ENCODE results near the gene LRCH1. TPM values are rescaled to one million over a fixed set of nuclear protein-coding genes. Genes with fewer than 3 reads are reported as not detected.

The LRCH1 gene
- total RNA-seq, 4 donors from 2014 or later, result 29.1 to 55.6 (median 36.2) TPM

DNA sequence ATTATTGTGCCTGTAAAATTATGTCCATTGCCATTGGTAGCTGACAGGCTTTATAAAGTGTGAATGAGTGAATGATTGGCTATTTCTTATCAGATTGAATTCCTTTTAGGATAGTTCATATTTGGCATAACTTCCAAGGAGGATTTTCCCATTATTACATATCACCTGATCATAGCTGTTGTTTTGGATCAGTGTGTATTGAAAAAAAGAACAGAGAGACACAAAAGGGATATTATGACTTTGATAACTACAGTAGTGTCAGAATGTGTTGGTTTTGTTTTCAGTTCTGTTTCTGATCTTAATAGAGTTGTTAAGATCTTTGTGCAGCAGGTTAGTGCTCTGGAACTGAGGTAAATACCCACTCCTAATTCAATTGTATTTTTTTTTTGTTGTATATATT lies 103.8 kb downstream of the LRCH1 start:
- TF ChIP-seq POLR2A (IDR thresholded peaks at IDR 0.05), result no peak
- no peak for TF ChIP-seq CTCF (IDR thresholded peaks at IDR 0.05)
- no peaks in the 10 kb centered on the region for H3K9me3 ChIP-seq
- no peak overlapping the region for H3K4me3 ChIP-seq
- DNase-seq, result no peak
- H3K27ac ChIP-seq, result peak overlapping the region; percentile 70 to 89
- no peaks in the 10 kb centered on the region for H3K4me1 ChIP-seq
- H3K27me3 ChIP-seq, result no peaks in the 10 kb centered on the region
- intact Hi-C loops (cut with DNase I; ENCODE audit: low total_unique reads), result no loop called here
- H3K36me3 ChIP-seq, result no peaks in the 10 kb centered on the region

DNA sequence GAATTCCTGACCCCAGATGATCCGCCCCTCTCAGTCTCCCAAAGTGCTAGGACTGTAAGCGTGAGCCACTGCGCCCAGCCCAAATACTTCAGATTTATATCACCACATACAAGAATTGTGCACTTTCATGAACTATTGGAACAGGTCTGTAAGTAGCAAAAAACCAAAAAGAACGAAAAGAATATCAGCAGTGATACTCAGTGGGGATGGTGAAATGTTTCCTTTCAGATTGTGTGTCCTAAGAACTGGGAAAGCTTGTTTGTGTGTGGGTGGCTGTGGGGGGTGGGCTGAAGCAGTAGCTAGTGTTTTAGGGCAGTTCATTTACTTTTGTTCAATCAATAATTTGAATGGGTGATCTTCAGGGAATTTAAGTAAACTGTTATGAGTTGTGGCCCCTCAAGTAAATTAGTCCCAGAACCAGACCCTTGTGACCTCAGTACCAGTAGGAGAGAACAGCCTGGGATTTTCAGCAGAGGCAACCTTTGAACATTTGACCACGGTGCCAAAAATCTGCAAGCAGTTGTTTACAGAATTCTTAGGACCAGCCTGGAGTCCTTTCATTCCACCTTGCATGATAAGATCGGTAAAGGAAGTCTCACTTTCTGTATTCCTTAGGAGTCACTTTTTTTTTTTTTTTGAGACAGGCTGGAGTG lies 106.6 kb downstream of the LRCH1 start:
- Histone ChIP-seq H3K36me3 (no peaks in the 10 kb centered on the region), H3K27ac (peak overlapping the region in 1 of 2 donors; percentile 1), H3K4me1 (no peaks in the 10 kb centered on the region), H3K4me3 (no peak overlapping the region), H3K9me3 (no peaks in the 10 kb centered on the region), H3K27me3 (no peaks in the 10 kb centered on the region)
- no peak for DNase-seq
- TF ChIP-seq CTCF (IDR thresholded peaks at IDR 0.05), result no peak
- TF ChIP-seq POLR2A (IDR thresholded peaks at IDR 0.05), result no peak
- intact Hi-C loops (cut with DNase I; ENCODE audit: low total_unique reads), result no loop called here

- no peak overlapping the region for H3K4me3 ChIP-seq
- no peak for TF ChIP-seq POLR2A (IDR thresholded peaks at IDR 0.05)
- no peak for TF ChIP-seq CTCF (IDR thresholded peaks at IDR 0.05)
- H3K27me3 ChIP-seq, result no peaks in the 10 kb centered on the region
- H3K4me1 ChIP-seq, result no peaks in the 10 kb centered on the region
- intact Hi-C loops (cut with DNase I; ENCODE audit: low total_unique reads), result no loop called here
- H3K36me3 ChIP-seq, result no peaks in the 10 kb centered on the region
- DNase-seq, result no peak
- no peaks in the 10 kb centered on the region for H3K9me3 ChIP-seq
- H3K27ac ChIP-seq, result peak overlapping the region in 1 of 2 donors; percentile 26
Measured at GRCh38 chr13:46660416-46660815, 107.4 kb downstream of the LRCH1 start.

- Histone ChIP-seq H3K9me3 (no peaks in the 10 kb centered on the region), H3K27ac (no peak overlapping the region), H3K4me3 (no peak overlapping the region), H3K27me3 (no peaks in the 10 kb centered on the region), H3K36me3 (no peaks in the 10 kb centered on the region), H3K4me1 (no peaks in the 10 kb centered on the region)
- TF ChIP-seq CTCF (IDR thresholded peaks at IDR 0.05) (no peak), POLR2A (IDR thresholded peaks at IDR 0.05) (no peak)
- intact Hi-C loops (cut with DNase I; ENCODE audit: low total_unique reads), result no loop called here
- no peak for DNase-seq
Measured at GRCh38 chr13:46660857-46661256, 107.9 kb downstream of the LRCH1 start.

- Histone ChIP-seq H3K9me3 (no peaks in the 10 kb centered on the region), H3K27me3 (no peaks in the 10 kb centered on the region), H3K27ac (peak overlapping the region in 1 of 2 donors; percentile 67), H3K4me1 (peaks cover 0 to 7% of the 10 kb centered on the region in 2 donors), H3K4me3 (no peak overlapping the region), H3K36me3 (no peaks in the 10 kb centered on the region)
- intact Hi-C loops (cut with DNase I; ENCODE audit: low total_unique reads), result no loop called here
- TF ChIP-seq CTCF (IDR thresholded peaks at IDR 0.05) (no peak), POLR2A (IDR thresholded peaks at IDR 0.05) (no peak)
- no peak for DNase-seq
Measured at GRCh38 chr13:46662690-46663089, 109.7 kb downstream of the LRCH1 start.
